GM12878 (cell line): ENCODE data around the gene CLCA2. TPM values are rescaled to one million over a fixed set of nuclear protein-coding genes. Genes with fewer than 3 reads are reported as not detected.

Experiments
- ATAC-seq: fragments of 200-7000 bp; cut with Tn5 transposase; 3 replicates; pipeline ENCODE4 v1.9.1; 2020; ENCODE audit warnings: mild to moderate bottlenecking, moderate library complexity
- BruUV-seq: library from RNA; stranded (reverse); fragments of 400-500 nt; replicated peaks from 2 replicates; lab custom pipeline; 2021; lab: Mats Ljungman, UMichigan
- CTCF ChIA-PET: fragments of 300-600 bp; sonication (Branson Sonifier 250); formaldehyde crosslinking; extraction: SDS; loops from one replicate; lab custom pipeline; 2021; ENCODE audit warnings: inconsistent platforms; lab: Yijun Ruan, JAX
- POLR2A ChIA-PET: fragments of 350-600 bp; formaldehyde crosslinking; extraction: SDS; loops from one replicate; lab custom pipeline; 2021; ENCODE audit warnings: inconsistent platforms; lab: Charles Lee
- RAD21 ChIA-PET: fragments of 300-600 bp; sonication (Branson Sonifier 250); formaldehyde crosslinking; loops from one replicate; lab custom pipeline; 2023; ENCODE audit warnings: antibody characterized with exemption; ENCODE audit not compliant: unreplicated experiment; lab: Charles Lee
- SMC1A ChIA-PET: fragments of 300-600 bp; sonication (Branson Sonifier 250); formaldehyde crosslinking; loops from one replicate; lab custom pipeline; 2023; ENCODE audit not compliant: unreplicated experiment, uncharacterized antibody; lab: Charles Lee
- DNase-seq: peaks from one replicate; pipeline ENCODE4 v3.0.0-alpha.2; 2011; ENCODE audit warnings: low read depth, low spot score
- FAIRE-seq: peaks from 3 replicates; lab custom pipeline; 2011; peaks lifted over from hg19 to GRCh38; lab: Jason Lieb, UNC
- H2AFZ ChIP-seq: 2 replicates; pipeline ENCODE4 v1.6.0; 2011; ENCODE audit warnings: low read depth, low read length, control low read depth; ENCODE audit not compliant: control insufficient read depth
- H3K27ac ChIP-seq: 2 replicates; pipeline ENCODE4 v1.5.1; 2011; ENCODE audit warnings: control low read depth; ENCODE audit not compliant: control insufficient read depth, insufficient read depth
- H3K27me3 ChIP-seq, 2 experiments: replicated peaks in 1 of 2; 2 replicates each; pipeline versions ENCODE4 v1.6.0 to v1.6.1; 2011; ENCODE audit warnings: low read length in 1 of 2; ENCODE audit not compliant: control insufficient read depth in 2 of 2, insufficient read depth in 2 of 2
- H3K36me3 ChIP-seq, 2 experiments: 2 replicates each; pipeline ENCODE4 v1.5.1; 2011; ENCODE audit warnings: low read length in 1 of 2; ENCODE audit not compliant: control insufficient read depth in 2 of 2, insufficient read depth in 2 of 2
- H3K4me1 ChIP-seq: 2 replicates; pipeline ENCODE4 v1.6.1; 2011; ENCODE audit warnings: mild to moderate bottlenecking, low read length, moderate library complexity, mixed read lengths; ENCODE audit not compliant: control insufficient read depth, insufficient read depth
- H3K4me2 ChIP-seq: 2 replicates; pipeline ENCODE4 v1.6.0; 2011; ENCODE audit warnings: control low read depth; ENCODE audit not compliant: control insufficient read depth, insufficient read depth
- H3K4me3 ChIP-seq: fragments of 200-600 bp; sonication (generic); 2 replicates; pipeline ENCODE4 v1.5.1; 2016
- H3K79me2 ChIP-seq: 2 replicates; pipeline ENCODE4 v1.6.0; 2011; ENCODE audit warnings: low read length; ENCODE audit not compliant: control insufficient read depth, insufficient read depth
- H3K9ac ChIP-seq: 2 replicates; pipeline ENCODE4 v1.8.0; 2011; ENCODE audit warnings: low read length, control low read depth, mixed read lengths; ENCODE audit not compliant: control insufficient read depth, insufficient read depth
- H3K9me3 ChIP-seq: replicated peaks from 3 replicates; pipeline ENCODE4 v1.5.1; 2011; ENCODE audit warnings: mild to moderate bottlenecking, low read length; ENCODE audit not compliant: control insufficient read depth, insufficient read depth
- H4K20me1 ChIP-seq: 2 replicates; pipeline ENCODE4 v1.6.0; 2011; ENCODE audit not compliant: control insufficient read depth, insufficient read depth
- FOS ChIP-seq: IDR thresholded peaks from 3 replicates; pipeline ENCODE4 v1.6.1; 2011; ENCODE audit warnings: borderline replicate concordance; ENCODE audit not compliant: insufficient read length; ENCODE audit errors: extremely low read depth
- HCFC1 ChIP-seq: fragments of 150-350 bp; IDR thresholded peaks from 2 replicates; pipeline ENCODE4 v1.6.1; 2014; ENCODE audit warnings: low read length
- LARP7 ChIP-seq: fragments of 450-650 bp; IDR thresholded peaks from 2 replicates; pipeline ENCODE4 v1.6.1; 2017; ENCODE audit warnings: mild to moderate bottlenecking
- SUZ12 ChIP-seq: fragments of 200-600 bp; sonication (generic); IDR thresholded peaks from one replicate; pipeline ENCODE4 v1.6.1; 2018; ENCODE audit warnings: antibody characterized with exemption, mild to moderate bottlenecking; ENCODE audit not compliant: unreplicated experiment
- WGBS: methylation state at CpG from one replicate; pipeline ENCODE4 v1.1.6; 2016; ENCODE audit warnings: low lambda C conversion rate; ENCODE audit not compliant: insufficient replicate concordance, insufficient coverage; ENCODE audit errors: missing lambda C conversion rate; 5-methylcytosine and 5-hydroxymethylcytosine counted together
- in situ Hi-C: fragments of 300-500 bp; cut with MboI; formaldehyde crosslinking; loops from 9 replicates; pipeline ENCODE4 v1.14.3; 2018; ENCODE audit warnings: mixed read lengths
- intact Hi-C: fragments of 100-400 bp; cut with micrococcal nuclease; formaldehyde crosslinking; loops from one replicate; pipeline ENCODE4 v1.14.2; 2022; ENCODE audit not compliant: unreplicated experiment
- polyA plus RNA-seq, 11 experiments: library from polyadenylated mRNA; depleted of rRNA in 4 of 11; unstranded in 6 of 11; stranded (reverse) in 5 of 11; fragments of >200 nt; fragmentation: Nextera tagmentation in 4 of 11; fragmentation: Illumina TruSeq in 1 of 11; extraction: Ambion mirVana in 4 of 11; extraction: Trizol in 1 of 11; gene quantifications; 1 replicate in 1 of 11; 2 replicates in 10 of 11; pipeline versions ENCODE4 v1.2.1 to v1.2.3, GENCODE V29; 2011 to 2016; ENCODE audit warnings: inconsistent platforms in 2 of 11, missing spikeins in 2 of 11, low read depth in 1 of 11
- total RNA-seq, 4 experiments: library from RNA; depleted of rRNA in 3 of 4; stranded (reverse); fragments of >200 nt in 3 of 4; fragmentation: Illumina TruSeq in 1 of 4; extraction: Trizol in 1 of 4; gene quantifications; 2 replicates each; pipeline versions ENCODE4 v1.2.1 to v1.2.3, GENCODE V29; 2013 to 2021
- TF ChIP-seq, protein P1 (sequence below): IDR thresholded peaks from 2 replicates; pipeline ENCODE4 v1.6.1; 2012; ENCODE audit warnings: mild to moderate bottlenecking, low read depth, low read length

The CLCA2 gene
- total and polyA plus RNA-seq, 10 of the 15 experiments (the other 5 are each of a cell fraction or from before 2014, with no cell fraction given) = 0.01 to 0.20 (median 0.08) TPM; not detected in 6

DNA sequence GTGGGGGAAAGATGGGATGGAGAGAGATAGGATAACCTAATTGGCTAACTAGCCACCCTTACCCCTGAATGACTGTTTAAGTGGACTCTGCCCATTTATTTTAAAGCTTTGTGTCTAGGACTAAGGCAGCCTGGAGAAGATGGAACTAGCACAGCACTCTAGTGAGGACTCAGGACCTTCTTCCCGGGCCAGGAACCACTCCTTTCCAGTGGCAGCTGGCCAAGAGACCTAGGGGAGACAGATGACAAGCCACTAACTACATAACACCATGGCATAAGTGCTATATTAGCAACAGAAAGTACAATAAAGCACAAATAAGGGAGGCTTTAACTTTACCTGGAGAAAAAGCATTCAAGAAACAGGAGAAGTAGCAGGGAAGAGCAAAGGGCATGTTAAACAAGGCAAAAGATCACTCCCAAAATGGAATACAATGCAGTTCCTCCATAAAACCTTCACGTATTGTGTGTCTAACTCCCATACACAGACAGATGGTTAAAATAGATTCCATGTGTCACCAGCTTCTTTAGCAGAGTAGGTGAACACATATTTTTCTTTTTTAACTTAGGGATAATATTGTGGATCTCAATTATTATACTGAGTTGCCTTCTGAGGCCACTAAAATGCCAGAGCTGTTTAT lies 65.4 kb downstream of the CLCA2 start:
- DNase-seq (no peak), FAIRE-seq (no peak), ATAC-seq (no peak)
- BruUV-seq = no TSS peak
- in situ Hi-C loops (no loop called here), intact Hi-C loops (no loop called here)
- no peak overlapping the region for H3K4me3 ChIP-seq
- no peaks in the 10 kb centered on the region for H3K36me3 ChIP-seq
- H3K4me2 ChIP-seq = no peak overlapping the region
- H3K9ac ChIP-seq = no peak overlapping the region
- no peaks in the 10 kb centered on the region for H3K4me1 ChIP-seq
- ChIA-PET POLR2A (no interaction called here), RAD21 (no interaction called here), CTCF (interaction anchor here (1.4 to 4.4 kb wide), 4 partner anchors 11 to 109 kb away, joined by 4 to 45 read pairs (median 6); no protein-coding TSS in a partner anchor), SMC1A (no interaction called here)
- no peaks in the 10 kb centered on the region for H4K20me1 ChIP-seq
- TF ChIP-seq LARP7 (no peak), SUZ12 (no peak), HCFC1 (no peak), FOS (no peak)
- TF ChIP-seq, protein P1, sequence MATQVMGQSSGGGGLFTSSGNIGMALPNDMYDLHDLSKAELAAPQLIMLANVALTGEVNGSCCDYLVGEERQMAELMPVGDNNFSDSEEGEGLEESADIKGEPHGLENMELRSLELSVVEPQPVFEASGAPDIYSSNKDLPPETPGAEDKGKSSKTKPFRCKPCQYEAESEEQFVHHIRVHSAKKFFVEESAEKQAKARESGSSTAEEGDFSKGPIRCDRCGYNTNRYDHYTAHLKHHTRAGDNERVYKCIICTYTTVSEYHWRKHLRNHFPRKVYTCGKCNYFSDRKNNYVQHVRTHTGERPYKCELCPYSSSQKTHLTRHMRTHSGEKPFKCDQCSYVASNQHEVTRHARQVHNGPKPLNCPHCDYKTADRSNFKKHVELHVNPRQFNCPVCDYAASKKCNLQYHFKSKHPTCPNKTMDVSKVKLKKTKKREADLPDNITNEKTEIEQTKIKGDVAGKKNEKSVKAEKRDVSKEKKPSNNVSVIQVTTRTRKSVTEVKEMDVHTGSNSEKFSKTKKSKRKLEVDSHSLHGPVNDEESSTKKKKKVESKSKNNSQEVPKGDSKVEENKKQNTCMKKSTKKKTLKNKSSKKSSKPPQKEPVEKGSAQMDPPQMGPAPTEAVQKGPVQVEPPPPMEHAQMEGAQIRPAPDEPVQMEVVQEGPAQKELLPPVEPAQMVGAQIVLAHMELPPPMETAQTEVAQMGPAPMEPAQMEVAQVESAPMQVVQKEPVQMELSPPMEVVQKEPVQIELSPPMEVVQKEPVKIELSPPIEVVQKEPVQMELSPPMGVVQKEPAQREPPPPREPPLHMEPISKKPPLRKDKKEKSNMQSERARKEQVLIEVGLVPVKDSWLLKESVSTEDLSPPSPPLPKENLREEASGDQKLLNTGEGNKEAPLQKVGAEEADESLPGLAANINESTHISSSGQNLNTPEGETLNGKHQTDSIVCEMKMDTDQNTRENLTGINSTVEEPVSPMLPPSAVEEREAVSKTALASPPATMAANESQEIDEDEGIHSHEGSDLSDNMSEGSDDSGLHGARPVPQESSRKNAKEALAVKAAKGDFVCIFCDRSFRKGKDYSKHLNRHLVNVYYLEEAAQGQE = no peak
- no peak overlapping the region for H3K27ac ChIP-seq
- no peaks in the 10 kb centered on the region for H3K9me3 ChIP-seq
- H3K79me2 ChIP-seq = no peaks in the 10 kb centered on the region
- 35% methylated on average over 2 of the region's 2 CpGs for WGBS
- peaks cover 1 to 2% of the 10 kb centered on the region in 2 experiments; a peak in 2 of 4 replicates for H3K27me3 ChIP-seq
- no peak overlapping the region for H2AFZ ChIP-seq
